Natural killer cell (primary cell): ENCODE measurements around the gene ASPSCR1. TPM values are rescaled to one million over a fixed set of nuclear protein-coding genes. Genes with fewer than 3 reads are reported as not detected.

ENCODE experiments used
- ATAC-seq, 3 donors: fragments of 150-1000 bp in 2 of 3; fragments of 200-7000 bp in 1 of 3; cut with Tn5 transposase; 1 replicate in 1 of 3; 2 replicates in 2 of 3; pipeline ENCODE4 v1.10.0; 2021; ENCODE audit warnings: mild to moderate bottlenecking in 2 of 3, moderate library complexity in 2 of 3
- DNase-seq, 2 donors: peaks; one replicate each; pipeline versions ENCODE4 v3.0.0 to v3.0.0-alpha.2; 2013 to 2021; ENCODE audit warnings: mixed read lengths in 1 of 2
- H3K27ac ChIP-seq: one replicate; pipeline ENCODE4 v1.5.1; 2013; ENCODE audit warnings: mild to moderate bottlenecking, low read length
- H3K27me3 ChIP-seq: one replicate; pipeline ENCODE4 v1.6.1; 2013; ENCODE audit warnings: low read length; ENCODE audit not compliant: control insufficient read depth, insufficient read depth
- H3K36me3 ChIP-seq: one replicate; pipeline ENCODE4 v1.6.1; 2013; ENCODE audit warnings: low read length; ENCODE audit not compliant: control insufficient read depth, insufficient read depth
- H3K4me1 ChIP-seq: one replicate; pipeline ENCODE4 v1.6.1; 2013; ENCODE audit warnings: low read length; ENCODE audit not compliant: control insufficient read depth, insufficient read depth
- H3K4me3 ChIP-seq: one replicate; pipeline ENCODE4 v1.5.1; 2013; ENCODE audit warnings: low read length
- H3K9me3 ChIP-seq: one replicate; pipeline ENCODE4 v1.6.1; 2013; ENCODE audit warnings: low read length; ENCODE audit not compliant: control insufficient read depth, insufficient read depth
- H3K27ac Mint-ChIP-seq, 2 donors: one replicate each; pipeline ENCODE4 v1.8.0; 2022; ENCODE audit warnings: mild to moderate bottlenecking in 2 of 2, mixed read lengths in 2 of 2, moderate library complexity in 1 of 2
- H3K27me3 Mint-ChIP-seq, 2 donors: one replicate each; pipeline ENCODE4 v1.8.0; 2022; ENCODE audit warnings: low read depth in 2 of 2, mixed read lengths in 2 of 2
- H3K36me3 Mint-ChIP-seq: one replicate; pipeline ENCODE4 v1.8.0; 2022; ENCODE audit warnings: mixed read lengths
- H3K4me1 Mint-ChIP-seq, 2 donors: one replicate each; pipeline ENCODE4 v1.8.0; 2022; ENCODE audit warnings: mixed read lengths in 2 of 2
- H3K4me3 Mint-ChIP-seq: one replicate; pipeline ENCODE4 v1.8.0; 2022; ENCODE audit warnings: mild to moderate bottlenecking, moderate library complexity, mixed read lengths
- H3K9me3 Mint-ChIP-seq, 2 donors: one replicate each; pipeline ENCODE4 v1.8.0; 2022; ENCODE audit warnings: mixed read lengths in 2 of 2
- CTCF ChIP-seq: fragments of 200-600 bp; IDR thresholded peaks from one replicate; pipeline ENCODE4 v1.8.0; 2022; ENCODE audit warnings: antibody characterized with exemption
- WGBS: methylation state at CpG from one replicate; pipeline ENCODE4 v1.1.7; 2013; ENCODE audit warnings: missing lambda C conversion rate; ENCODE audit not compliant: insufficient coverage; 5-methylcytosine and 5-hydroxymethylcytosine counted together
- intact Hi-C: fragments of 100-400 bp; cut with micrococcal nuclease; formaldehyde crosslinking; loops from one replicate; pipeline ENCODE4 v1.14.2; 2022
- total RNA-seq, 4 donors: library from RNA; stranded (reverse); fragments of 120-200 nt in 1 of 4; gene quantifications; one replicate each; pipeline versions ENCODE4 v1.2.3 to v1.2.4, GENCODE V29; 2013 to 2022

Gene ASPSCR1
- total RNA-seq, 3 donors from 2014 or later (not counting 1 experiment from before 2014, with no cell fraction given) = 29.7 to 43.5 (median 40.8) TPM

DNA sequence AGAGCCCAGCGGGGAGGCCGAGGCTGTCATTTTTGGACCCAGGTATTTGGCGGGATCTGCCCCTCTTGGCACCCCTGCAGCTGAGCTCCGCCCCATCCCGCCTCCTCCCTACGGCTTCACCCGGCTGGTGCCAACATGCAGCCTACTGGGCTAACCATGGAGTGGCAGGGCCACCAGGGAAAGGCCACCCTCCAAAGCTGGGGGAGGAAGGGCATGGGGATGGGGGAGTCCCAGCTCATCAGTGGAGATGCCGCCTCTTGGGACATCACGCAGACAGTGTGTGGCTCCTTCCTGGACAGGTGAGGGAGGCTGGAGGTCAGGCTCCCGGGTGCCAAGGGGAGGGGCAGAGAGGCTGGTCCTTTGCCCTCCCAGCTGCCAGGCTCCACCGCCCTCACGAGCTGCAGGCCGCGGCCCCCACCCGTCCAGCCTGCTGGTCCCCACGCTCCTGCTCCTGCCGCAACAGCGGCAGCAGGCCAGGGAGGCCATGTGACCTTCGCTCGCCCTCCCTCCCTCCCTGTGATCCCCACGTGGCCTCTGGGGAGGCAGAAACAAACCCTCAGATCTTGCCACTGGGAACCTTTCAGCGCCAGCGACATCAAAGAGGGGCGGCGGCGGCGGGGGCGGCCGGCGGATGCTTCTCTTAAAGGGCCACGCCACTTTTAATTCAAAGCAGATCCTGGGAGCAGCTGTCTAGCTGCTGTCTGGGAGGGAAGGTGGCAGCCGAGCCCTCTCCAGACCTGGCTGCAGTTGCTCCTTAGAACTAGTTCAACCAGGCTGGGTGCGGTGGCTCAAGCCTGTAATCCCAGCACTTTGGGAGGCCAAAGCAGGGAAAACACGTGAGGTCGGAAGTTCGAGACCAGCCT is 9.7 kb upstream of the ASPSCR1 start:
- no peaks in the 10 kb centered on the region for H3K9me3 Mint-ChIP-seq
- Histone ChIP-seq H3K36me3 (no peaks in the 10 kb centered on the region), H3K27me3 (peaks cover 8% of the 10 kb centered on the region), H3K9me3 (no peaks in the 10 kb centered on the region), H3K4me3 (peak overlapping the region; percentile 6), H3K27ac (no peak overlapping the region), H3K4me1 (peaks cover 34% of the 10 kb centered on the region)
- DNase-seq (peak in 1 of 2 donors; percentile 92), ATAC-seq (peak; percentile 75 to 93 (median 91))
- no peaks in the 10 kb centered on the region for H3K36me3 Mint-ChIP-seq
- H3K27ac Mint-ChIP-seq = no peak overlapping the region
- peaks cover 14 to 25% of the 10 kb centered on the region in 2 donors for H3K27me3 Mint-ChIP-seq
- intact Hi-C loops = no loop called here
- 19% methylated on average over 36 of the region's 36 CpGs for WGBS
- no peak for TF ChIP-seq CTCF
- H3K4me3 Mint-ChIP-seq = peak overlapping the region; percentile 25
- H3K4me1 Mint-ChIP-seq = no peaks in the 10 kb centered on the region

- Mint-ChIP-seq H3K27ac (no peak overlapping the region), H3K36me3 (no peaks in the 10 kb centered on the region), H3K4me1 (no peaks in the 10 kb centered on the region), H3K9me3 (no peaks in the 10 kb centered on the region), H3K27me3 (peaks cover 14 to 23% of the 10 kb centered on the region in 2 donors), H3K4me3 (no peak overlapping the region)
- WGBS = 88% methylated on average over 7 of the region's 7 CpGs
- H3K9me3 ChIP-seq = peaks cover under 1% of the 10 kb centered on the region
- peaks cover 29% of the 10 kb centered on the region for H3K4me1 ChIP-seq
- TF ChIP-seq CTCF = no peak
- no peak overlapping the region for H3K4me3 ChIP-seq
- DNase-seq (no peak), ATAC-seq (no peak)
- intact Hi-C loops = no loop called here
- no peaks in the 10 kb centered on the region for H3K36me3 ChIP-seq
- H3K27me3 ChIP-seq = peaks cover 5% of the 10 kb centered on the region
- H3K27ac ChIP-seq = no peak overlapping the region
Measured at GRCh38 chr17:81968396-81968745, 9.1 kb upstream of the ASPSCR1 start.

GRCh38 chr17:81968850-81969812 is 8.3 kb upstream of the ASPSCR1 start:
- Histone ChIP-seq H3K36me3 (no peaks in the 10 kb centered on the region), H3K27ac (no peak overlapping the region), H3K9me3 (peaks cover 5% of the 10 kb centered on the region), H3K27me3 (peaks cover 3% of the 10 kb centered on the region), H3K4me3 (no peak overlapping the region), H3K4me1 (peaks cover 21% of the 10 kb centered on the region)
- Mint-ChIP-seq H3K4me3 (no peak overlapping the region), H3K36me3 (no peaks in the 10 kb centered on the region), H3K9me3 (no peaks in the 10 kb centered on the region), H3K27ac (no peak overlapping the region), H3K27me3 (peaks cover 9 to 17% of the 10 kb centered on the region in 2 donors), H3K4me1 (no peaks in the 10 kb centered on the region)
- WGBS = 87% methylated on average over 12 of the region's 12 CpGs
- ATAC-seq (no peak), DNase-seq (no peak)
- intact Hi-C loops = no loop called here
- TF ChIP-seq CTCF = no peak
